HepG2 (cell line): ENCODE measurements around the gene DEPDC1.

ENCODE experiments used
- EZH2 ChIP-seq: conservative IDR thresholded peaks from 2 replicates; pipeline ENCODE4 v1.6.1; 2012; ENCODE audit warnings: mild to moderate bottlenecking, low read depth, low read length, moderate library complexity
- JUN ChIP-seq: sonication (generic); formaldehyde crosslinking; IDR thresholded peaks from 2 replicates; pipeline ENCODE4 v1.4.0; 2020; ENCODE audit warnings: mild to moderate bottlenecking, missing genetic modification reagents
- NR2C2 ChIP-seq: sonication (generic); formaldehyde crosslinking; IDR thresholded peaks from 2 replicates; pipeline ENCODE4 v1.4.0; 2020; ENCODE audit warnings: missing genetic modification reagents, mild to moderate bottlenecking, moderate library complexity, borderline replicate concordance
- PBX3 ChIP-seq: sonication (generic); formaldehyde crosslinking; IDR thresholded peaks from 2 replicates; pipeline ENCODE4 v1.8.1; 2023; ENCODE audit warnings: missing genetic modification reagents, inconsistent platforms, borderline replicate concordance
- PCBP2 ChIP-seq: fragments of 200-400 bp; formaldehyde crosslinking; optimal IDR thresholded peaks from 2 replicates; pipeline ENCODE3; 2018; ENCODE audit warnings: low read length, low read depth; ENCODE audit not compliant: poor library complexity, severe bottlenecking
- RCOR2 ChIP-seq: IDR thresholded peaks from 2 replicates; pipeline ENCODE4 v1.6.1; 2016; ENCODE audit warnings: missing biosample characterization, missing genetic modification reagents
- ZFP37 ChIP-seq: sonication (generic); formaldehyde crosslinking; IDR thresholded peaks from 2 replicates; pipeline ENCODE4 v1.4.0; 2020; ENCODE audit warnings: missing genetic modification reagents, borderline replicate concordance
- ZNF263 ChIP-seq: sonication (generic); formaldehyde crosslinking; IDR thresholded peaks from 2 replicates; pipeline ENCODE4 v1.4.0; 2020; ENCODE audit warnings: missing genetic modification reagents
- ZNF274 ChIP-seq: sonication (generic); formaldehyde crosslinking; IDR thresholded peaks from 2 replicates; pipeline ENCODE4 v1.5.1; 2020; ENCODE audit warnings: mild to moderate bottlenecking, missing genetic modification reagents
- ZNF362 ChIP-seq: sonication (generic); formaldehyde crosslinking; IDR thresholded peaks from 2 replicates; pipeline ENCODE4 v1.4.0; 2020; ENCODE audit warnings: missing genetic modification reagents, mild to moderate bottlenecking, borderline replicate concordance
- ZNF780A ChIP-seq: sonication (generic); formaldehyde crosslinking; IDR thresholded peaks from 2 replicates; pipeline ENCODE4 v1.8.0; 2022; ENCODE audit warnings: mild to moderate bottlenecking, missing genetic modification reagents, moderate library complexity
- TF ChIP-seq, protein P1 (sequence below): conservative IDR thresholded peaks from 2 replicates; pipeline ENCODE4 v1.6.1; 2018; ENCODE audit warnings: missing genetic modification reagents
- TF ChIP-seq, protein P2 (sequence below): sonication (generic); formaldehyde crosslinking; IDR thresholded peaks from 2 replicates; pipeline ENCODE4 v1.4.0; 2020; ENCODE audit warnings: missing genetic modification reagents
- TF ChIP-seq, protein P3 (sequence below): sonication (generic); formaldehyde crosslinking; IDR thresholded peaks from 2 replicates; pipeline ENCODE4 v1.5.0; 2020; ENCODE audit warnings: mild to moderate bottlenecking, missing genetic modification reagents, moderate library complexity

- TF ChIP-seq NR2C2 (CRISPR knock-in tag) (no peak), PBX3 (CRISPR knock-in tag) (no peak), RCOR2 (CRISPR knock-in tag) (no peak), ZFP37 (no peak), EZH2 (no peak), ZNF274 (CRISPR knock-in tag) (no peak), ZNF362 (no peak), ZNF780A (CRISPR knock-in tag) (no peak), ZNF263 (CRISPR knock-in tag) (no peak), PCBP2 (no peak), JUN (CRISPR knock-in tag) (no peak)
- TF ChIP-seq, protein P1, sequence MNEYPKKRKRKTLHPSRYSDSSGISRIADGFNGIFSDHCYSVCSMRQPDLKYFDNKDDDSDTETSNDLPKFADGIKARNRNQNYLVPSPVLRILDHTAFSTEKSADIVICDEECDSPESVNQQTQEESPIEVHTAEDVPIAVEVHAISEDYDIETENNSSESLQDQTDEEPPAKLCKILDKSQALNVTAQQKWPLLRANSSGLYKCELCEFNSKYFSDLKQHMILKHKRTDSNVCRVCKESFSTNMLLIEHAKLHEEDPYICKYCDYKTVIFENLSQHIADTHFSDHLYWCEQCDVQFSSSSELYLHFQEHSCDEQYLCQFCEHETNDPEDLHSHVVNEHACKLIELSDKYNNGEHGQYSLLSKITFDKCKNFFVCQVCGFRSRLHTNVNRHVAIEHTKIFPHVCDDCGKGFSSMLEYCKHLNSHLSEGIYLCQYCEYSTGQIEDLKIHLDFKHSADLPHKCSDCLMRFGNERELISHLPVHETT = no peak
- TF ChIP-seq, protein P2, sequence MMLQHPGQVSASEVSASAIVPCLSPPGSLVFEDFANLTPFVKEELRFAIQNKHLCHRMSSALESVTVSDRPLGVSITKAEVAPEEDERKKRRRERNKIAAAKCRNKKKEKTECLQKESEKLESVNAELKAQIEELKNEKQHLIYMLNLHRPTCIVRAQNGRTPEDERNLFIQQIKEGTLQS (CRISPR knock-in tag) = no peak
- TF ChIP-seq, protein P3, sequence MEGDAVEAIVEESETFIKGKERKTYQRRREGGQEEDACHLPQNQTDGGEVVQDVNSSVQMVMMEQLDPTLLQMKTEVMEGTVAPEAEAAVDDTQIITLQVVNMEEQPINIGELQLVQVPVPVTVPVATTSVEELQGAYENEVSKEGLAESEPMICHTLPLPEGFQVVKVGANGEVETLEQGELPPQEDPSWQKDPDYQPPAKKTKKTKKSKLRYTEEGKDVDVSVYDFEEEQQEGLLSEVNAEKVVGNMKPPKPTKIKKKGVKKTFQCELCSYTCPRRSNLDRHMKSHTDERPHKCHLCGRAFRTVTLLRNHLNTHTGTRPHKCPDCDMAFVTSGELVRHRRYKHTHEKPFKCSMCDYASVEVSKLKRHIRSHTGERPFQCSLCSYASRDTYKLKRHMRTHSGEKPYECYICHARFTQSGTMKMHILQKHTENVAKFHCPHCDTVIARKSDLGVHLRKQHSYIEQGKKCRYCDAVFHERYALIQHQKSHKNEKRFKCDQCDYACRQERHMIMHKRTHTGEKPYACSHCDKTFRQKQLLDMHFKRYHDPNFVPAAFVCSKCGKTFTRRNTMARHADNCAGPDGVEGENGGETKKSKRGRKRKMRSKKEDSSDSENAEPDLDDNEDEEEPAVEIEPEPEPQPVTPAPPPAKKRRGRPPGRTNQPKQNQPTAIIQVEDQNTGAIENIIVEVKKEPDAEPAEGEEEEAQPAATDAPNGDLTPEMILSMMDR (CRISPR knock-in tag) = no peak
Observed at GRCh38 chr1:68454534-68454933, 42.3 kb downstream of the DEPDC1 start.
